ENCODE results near the gene RBM47.
"Not testable (repeated sequence)": the region's sequence is repeated elsewhere in the genome, so short reads cannot be mapped to it uniquely, and the experiment has no call there.

Gene RBM47

GRCh38 chr4:40401096-40401495, 228.6 kb downstream of the RBM47 start:
- DNase-seq = no peak

GRCh38 chr4:40399578-40399977, 230.1 kb downstream of the RBM47 start:
- no peak for DNase-seq

- DNase-seq = no peak
Measured at GRCh38 chr4:40395908-40396793, 233.5 kb downstream of the RBM47 start.

DNA sequence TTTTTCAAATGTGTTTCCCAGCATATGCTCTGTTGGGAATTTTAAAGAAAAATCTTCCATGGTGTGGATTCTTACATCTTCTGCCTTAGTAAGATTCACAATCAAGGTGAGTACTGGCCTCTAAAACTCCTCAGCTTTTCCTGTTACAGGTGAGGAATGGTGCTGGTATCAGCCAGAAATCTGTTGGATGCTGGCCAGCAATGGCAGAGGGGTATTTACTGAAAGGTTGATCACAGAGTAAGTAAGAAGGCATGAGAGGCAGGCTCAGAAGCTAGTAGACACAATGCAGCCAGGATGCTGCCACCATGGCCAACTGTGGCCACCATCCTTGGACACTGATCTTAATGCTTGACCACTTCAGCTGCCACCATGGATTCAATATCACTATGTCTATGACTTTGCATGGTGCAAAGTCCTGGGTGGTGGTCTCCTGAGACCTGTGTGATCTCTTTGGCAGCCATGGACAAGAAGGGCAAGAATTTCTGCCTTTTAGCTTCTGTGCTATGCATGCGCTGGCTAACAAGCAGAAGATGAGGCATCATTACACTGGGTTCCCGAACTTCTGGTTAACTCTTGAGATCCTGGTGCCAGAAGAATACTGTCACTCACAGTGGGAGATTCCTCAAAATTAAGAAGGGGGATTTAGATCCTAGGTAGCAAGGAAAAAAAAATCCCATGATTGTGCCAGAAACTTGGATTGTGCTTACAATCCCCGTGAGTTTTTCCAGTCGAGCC, 234.3 kb downstream of the RBM47 start:
- no peak for DNase-seq

DNA sequence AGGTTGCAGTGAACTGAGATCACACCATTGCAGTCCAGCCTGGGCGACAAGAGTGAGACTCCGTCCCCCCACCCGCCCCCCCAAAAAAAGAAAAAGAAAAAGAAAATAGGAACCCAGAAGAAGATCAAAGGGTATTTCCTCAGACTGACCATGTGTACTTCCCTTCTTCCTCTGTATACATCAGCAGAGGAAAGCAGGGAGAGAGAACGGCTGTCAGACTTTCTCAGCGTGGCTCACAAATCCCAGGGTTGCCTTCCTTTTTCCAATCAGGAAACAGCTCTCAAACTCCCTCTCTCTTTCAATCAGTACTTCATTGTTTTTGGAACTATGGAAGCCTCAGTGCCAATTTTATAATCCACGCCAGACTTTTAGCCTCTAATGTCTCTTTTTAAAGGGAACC, 235.4 kb downstream of the RBM47 start:
- DNase-seq = no peak

DNA sequence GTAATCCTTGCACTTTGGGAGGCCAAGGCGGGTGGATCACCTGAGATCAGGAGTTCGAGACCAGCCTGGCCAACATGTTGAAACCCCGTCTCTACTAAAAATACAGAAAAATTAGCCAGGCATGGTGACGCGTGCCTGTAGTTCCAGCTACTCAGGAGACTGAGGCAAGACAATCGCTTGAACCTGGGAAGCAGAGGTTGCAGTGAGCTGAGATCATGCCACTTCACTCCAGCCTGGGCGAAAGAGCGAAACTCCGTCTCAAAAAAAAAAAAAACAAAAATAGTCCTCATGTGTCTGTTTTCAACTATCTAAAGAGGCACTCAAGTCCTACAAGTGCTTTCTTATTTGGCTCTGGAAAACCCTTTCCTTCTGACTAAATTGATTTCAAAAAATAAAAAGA, 237.4 kb downstream of the RBM47 start:
- not testable (repeated sequence) for DNase-seq

- no peak for DNase-seq
Measured at GRCh38 chr4:40389986-40390385, 239.7 kb downstream of the RBM47 start.

- no peak for DNase-seq
Measured at GRCh38 chr4:40388239-40388638, 241.4 kb downstream of the RBM47 start.

DNA sequence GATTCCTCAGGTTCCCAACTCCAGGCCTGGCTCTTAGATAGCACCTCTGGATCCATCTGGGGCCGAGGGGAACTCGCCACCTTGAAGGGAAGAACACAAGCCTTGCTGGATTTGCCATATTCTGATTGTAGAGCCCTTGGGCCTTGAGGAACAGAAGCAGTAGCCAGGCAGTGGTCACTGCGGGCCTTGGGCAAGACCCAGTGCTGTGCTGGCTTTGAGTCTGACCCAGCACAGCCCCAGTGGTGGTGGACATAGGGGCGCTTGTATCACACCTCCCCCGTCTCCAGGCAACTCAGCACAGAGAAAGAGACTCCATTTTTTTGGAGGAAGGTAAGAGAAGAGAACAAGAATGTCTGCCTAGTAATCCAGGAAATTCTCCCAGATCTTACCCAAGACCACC, 249.0 kb downstream of the RBM47 start:
- DNase-seq = no peak

- DNase-seq = no peak
Measured at GRCh38 chr4:40379248-40379647, 250.4 kb downstream of the RBM47 start.

DNA sequence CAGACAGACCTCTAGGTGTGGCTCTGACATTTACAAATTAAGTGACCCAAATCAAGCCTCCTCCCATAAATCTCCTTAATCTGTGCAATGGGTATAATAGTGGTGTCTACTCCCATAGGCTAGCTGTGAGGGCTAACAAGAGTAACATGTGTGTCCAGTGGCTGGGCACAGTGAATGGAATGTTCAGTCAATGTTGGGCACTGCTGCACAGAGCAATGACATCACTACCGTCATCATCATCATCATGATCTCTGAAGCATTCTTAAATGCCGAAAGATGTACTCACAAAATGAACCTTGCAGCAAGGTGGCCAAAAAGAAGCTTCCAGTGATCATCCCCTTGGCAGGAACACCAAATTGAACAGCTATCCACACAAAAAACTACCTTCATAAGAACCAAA, 251.0 kb downstream of the RBM47 start:
- no peak for DNase-seq

DNA sequence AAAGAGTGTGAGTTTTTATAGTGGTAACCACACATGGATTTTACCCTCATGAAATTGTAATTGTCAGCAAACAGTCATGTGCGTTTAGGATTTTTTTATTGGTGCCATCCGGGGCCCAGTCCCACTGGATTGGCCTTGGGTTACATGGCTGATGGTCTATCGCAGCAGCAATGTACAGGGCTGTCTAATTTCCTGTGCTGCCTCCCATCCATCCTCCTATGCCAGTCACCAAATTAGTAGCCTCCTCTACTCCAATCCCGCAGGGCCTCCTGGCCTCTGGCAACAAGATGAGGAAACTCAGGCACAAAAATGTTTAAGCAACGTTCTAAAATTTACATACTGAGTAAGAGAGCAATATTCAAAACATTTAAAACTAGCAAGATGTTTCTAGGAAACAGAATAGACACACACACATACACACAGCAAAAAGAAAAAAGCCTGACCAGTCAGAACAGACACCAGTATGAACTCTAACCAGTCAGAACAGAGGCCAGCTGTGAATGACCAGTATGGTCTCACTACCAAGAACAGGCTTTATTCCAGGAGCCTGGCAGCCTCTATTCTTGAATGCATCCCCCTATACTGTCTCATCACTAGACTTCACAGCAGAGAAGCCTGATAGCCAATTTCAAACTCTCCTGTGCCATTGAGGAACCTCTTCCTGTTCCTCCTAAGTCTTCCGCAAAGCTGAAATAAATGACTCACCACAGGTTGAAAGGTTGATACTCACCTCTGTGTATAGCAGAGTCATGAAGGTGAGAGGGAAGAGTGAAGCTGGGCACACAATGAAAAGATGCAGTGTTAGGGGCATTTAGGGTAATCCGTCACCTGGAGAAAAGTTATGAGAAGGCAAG, 251.9 kb downstream of the RBM47 start:
- DNase-seq = no peak

DNA sequence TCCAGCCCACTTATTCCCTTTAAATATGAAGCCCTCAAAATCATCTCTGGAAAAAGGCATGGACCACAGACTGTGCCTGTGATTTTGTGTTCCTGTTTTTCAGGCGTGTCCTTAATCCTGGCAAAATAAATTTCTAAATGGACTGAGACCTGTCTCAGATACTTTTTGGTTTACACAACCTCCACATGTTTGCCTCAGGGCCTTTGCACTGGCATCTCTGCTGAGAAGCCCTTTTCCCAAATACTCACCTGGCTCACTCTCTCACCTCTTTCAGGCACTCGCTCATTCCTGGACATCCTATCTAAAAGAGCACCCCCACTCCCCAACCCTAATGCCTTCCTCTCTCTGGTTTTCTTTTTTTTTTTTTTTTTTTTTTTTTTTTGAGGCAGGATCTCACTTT, 254.0 kb downstream of the RBM47 start:
- DNase-seq = no peak

GRCh38 chr4:40375095-40375494, 254.6 kb downstream of the RBM47 start:
- DNase-seq = no peak

- no peak for DNase-seq
Measured at GRCh38 chr4:40373636-40374035, 256.0 kb downstream of the RBM47 start.

Measured in SIG-M5 (cell line).